Ascending aorta (tissue), 2 donors: ENCODE measurements around the gene CD200R1. TPM values are rescaled to one million over a fixed set of nuclear protein-coding genes. Genes with fewer than 3 reads are reported as not detected.
"Not testable (repeated sequence)": the region's sequence is repeated elsewhere in the genome, so short reads cannot be mapped to it uniquely, and the experiment has no call there.

Experiments
- DNase-seq, 2 donors: peaks; one replicate each; pipeline ENCODE4 v3.0.0-alpha.2; 2019; ENCODE audit warnings: low spot score in 2 of 2
- H3K27ac ChIP-seq, 2 donors: fragments of 200-600 bp; sonication (generic); one replicate each; pipeline ENCODE4 v1.5.1; 2016 to 2017; ENCODE audit warnings: mild to moderate bottlenecking in 1 of 2
- H3K27me3 ChIP-seq: fragments of 200-600 bp; sonication (generic); one replicate; pipeline ENCODE4 v1.5.1; 2017
- H3K36me3 ChIP-seq, 2 donors: fragments of 200-600 bp; sonication (generic); one replicate each; pipeline ENCODE4 v1.5.1; 2016
- H3K4me1 ChIP-seq, 2 donors: fragments of 200-600 bp; sonication (generic); one replicate each; pipeline ENCODE4 v1.5.1; 2016 to 2017; ENCODE audit warnings: mild to moderate bottlenecking in 1 of 2
- H3K4me3 ChIP-seq, 2 donors: fragments of 200-600 bp; sonication (generic); one replicate each; pipeline ENCODE4 v1.5.1; 2016 to 2017; ENCODE audit warnings: mild to moderate bottlenecking in 1 of 2
- H3K9me3 ChIP-seq, 2 donors: fragments of 200-600 bp; sonication (generic); one replicate each; pipeline ENCODE4 v1.5.1; 2016
- intact Hi-C: fragments of 100-400 bp; cut with DNase I; formaldehyde crosslinking; loops from one replicate; pipeline ENCODE4 v1.15.1; 2023
- total RNA-seq: library from RNA; depleted of rRNA; stranded (reverse); fragments of >200 nt; gene quantifications from one replicate; pipeline ENCODE4 v1.1.0, GENCODE V29; 2016
- TF ChIP-seq, protein P1 (sequence below), 3 experiments: fragments of 200-600 bp in 2 of 3; fragments of 450-650 bp in 1 of 3; sonication (generic) in 2 of 3; IDR thresholded peaks; one replicate each; pipeline ENCODE4 v1.5.1; 2016 to 2019; ENCODE audit warnings: antibody characterized with exemption in 3 of 3, mild to moderate bottlenecking in 1 of 3, moderate library complexity in 1 of 3

The CD200R1 gene
- total RNA-seq, 1 donor from 2014 or later, result not detected

DNA sequence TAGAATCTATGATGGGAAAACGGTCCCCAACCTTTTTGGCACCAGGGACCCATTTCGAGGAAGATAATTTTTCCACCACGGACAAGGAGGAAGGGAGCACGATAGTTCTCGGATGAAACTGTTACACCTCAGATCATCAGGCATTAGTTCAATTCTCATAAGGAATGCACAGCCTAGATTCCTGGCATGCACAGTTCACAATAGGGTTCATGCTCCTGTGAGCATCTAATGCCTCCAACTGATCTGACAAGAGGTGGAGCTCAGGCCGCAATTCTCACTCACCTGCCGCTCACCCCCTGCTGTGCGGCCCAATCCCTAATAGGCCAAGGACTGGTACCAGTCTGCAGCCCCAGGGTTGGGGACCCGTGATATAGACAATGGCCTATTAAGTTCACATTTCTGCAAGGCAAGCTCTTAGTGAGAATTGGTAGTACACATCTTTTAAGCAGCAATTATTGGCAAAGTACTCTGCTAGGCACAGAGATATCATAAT lies 26.5 kb downstream of the CD200R1 start:
- Histone ChIP-seq H3K36me3 (no peaks in the 10 kb centered on the region), H3K4me3 (no peak overlapping the region), H3K4me1 (no peaks in the 10 kb centered on the region), H3K27me3 (no peaks in the 10 kb centered on the region), H3K27ac (no peak overlapping the region), H3K9me3 (peaks cover 0 to 9% of the 10 kb centered on the region in 2 donors)
- TF ChIP-seq, protein P1, sequence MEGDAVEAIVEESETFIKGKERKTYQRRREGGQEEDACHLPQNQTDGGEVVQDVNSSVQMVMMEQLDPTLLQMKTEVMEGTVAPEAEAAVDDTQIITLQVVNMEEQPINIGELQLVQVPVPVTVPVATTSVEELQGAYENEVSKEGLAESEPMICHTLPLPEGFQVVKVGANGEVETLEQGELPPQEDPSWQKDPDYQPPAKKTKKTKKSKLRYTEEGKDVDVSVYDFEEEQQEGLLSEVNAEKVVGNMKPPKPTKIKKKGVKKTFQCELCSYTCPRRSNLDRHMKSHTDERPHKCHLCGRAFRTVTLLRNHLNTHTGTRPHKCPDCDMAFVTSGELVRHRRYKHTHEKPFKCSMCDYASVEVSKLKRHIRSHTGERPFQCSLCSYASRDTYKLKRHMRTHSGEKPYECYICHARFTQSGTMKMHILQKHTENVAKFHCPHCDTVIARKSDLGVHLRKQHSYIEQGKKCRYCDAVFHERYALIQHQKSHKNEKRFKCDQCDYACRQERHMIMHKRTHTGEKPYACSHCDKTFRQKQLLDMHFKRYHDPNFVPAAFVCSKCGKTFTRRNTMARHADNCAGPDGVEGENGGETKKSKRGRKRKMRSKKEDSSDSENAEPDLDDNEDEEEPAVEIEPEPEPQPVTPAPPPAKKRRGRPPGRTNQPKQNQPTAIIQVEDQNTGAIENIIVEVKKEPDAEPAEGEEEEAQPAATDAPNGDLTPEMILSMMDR (IDR thresholded peaks at IDR 0.05), result no peak
- intact Hi-C loops, result loop anchor here (10.0 kb wide), 1 partner anchor 74 kb away; no protein-coding TSS in a partner anchor
- DNase-seq, result no peak

DNA sequence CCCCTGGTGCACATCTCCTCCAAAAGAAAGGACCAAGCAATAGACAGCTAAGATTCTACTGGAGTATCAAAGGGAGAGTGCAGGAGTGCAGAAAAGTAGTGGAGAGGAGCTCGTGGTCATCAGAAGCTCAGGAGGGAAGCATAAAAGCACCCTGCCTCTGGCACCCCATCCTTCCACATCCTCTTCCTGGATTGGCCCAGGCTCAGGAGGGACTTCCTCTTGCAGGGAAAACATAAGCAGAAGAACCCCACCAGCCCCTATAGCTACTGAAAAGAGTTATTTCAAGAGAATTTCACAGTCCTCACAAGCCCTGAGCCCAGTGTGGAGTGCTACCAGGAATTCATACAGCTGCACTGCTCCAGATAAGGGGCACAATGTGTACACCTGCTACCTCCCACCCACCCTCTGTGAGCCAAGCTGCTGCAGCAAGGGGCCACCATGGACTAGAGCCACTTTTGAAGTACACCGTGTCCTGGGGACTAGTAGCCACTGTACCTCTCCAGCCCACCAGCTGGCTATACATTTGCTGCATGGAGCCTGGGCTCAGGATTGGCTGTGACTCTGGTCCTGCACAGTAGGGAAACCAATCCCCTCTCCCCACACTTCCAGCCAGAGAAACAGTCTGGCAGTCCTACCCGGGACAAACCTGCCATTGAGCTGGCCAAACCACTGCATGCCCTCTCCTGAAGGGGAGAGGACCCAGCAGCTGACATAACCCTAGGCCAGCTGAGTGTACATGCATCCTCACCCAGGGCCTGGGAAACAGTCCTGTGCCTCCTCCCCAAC lies 43.0 kb downstream of the CD200R1 start:
- no peaks in the 10 kb centered on the region for H3K27me3 ChIP-seq
- peaks cover 0 to 7% of the 10 kb centered on the region in 2 donors for H3K9me3 ChIP-seq
- no peaks in the 10 kb centered on the region for H3K36me3 ChIP-seq
- no peak overlapping the region for H3K27ac ChIP-seq
- no peaks in the 10 kb centered on the region for H3K4me1 ChIP-seq
- TF ChIP-seq, protein P1 (IDR thresholded peaks at IDR 0.05), result no peak
- DNase-seq, result no peak
- H3K4me3 ChIP-seq, result no peak overlapping the region
- intact Hi-C loops, result no loop called here

DNA sequence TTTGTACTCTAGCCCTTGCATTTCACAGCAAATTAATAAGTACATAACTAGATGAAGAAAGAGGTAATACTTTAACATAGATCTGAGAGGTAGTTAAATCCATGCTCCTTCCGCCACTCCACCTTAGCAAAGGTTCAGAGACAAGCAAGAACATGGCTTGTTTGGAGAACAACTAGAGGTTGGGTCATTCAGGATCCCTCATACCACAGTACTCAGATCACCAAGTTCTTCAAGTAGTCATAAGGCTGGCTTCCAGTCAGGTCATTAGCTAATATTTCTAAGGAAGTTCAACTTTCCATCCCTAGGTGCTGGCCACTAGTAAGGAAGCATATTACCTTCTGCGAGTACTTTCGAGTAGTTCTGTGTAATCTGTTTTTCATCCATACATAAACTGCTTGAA lies 44.1 kb downstream of the CD200R1 start:
- H3K4me3 ChIP-seq, result no peak overlapping the region
- no peak overlapping the region for H3K27ac ChIP-seq
- peaks cover 0 to 7% of the 10 kb centered on the region in 2 donors for H3K9me3 ChIP-seq
- H3K4me1 ChIP-seq, result no peaks in the 10 kb centered on the region
- TF ChIP-seq, protein P1 (IDR thresholded peaks at IDR 0.05), result no peak
- no peak for DNase-seq
- H3K27me3 ChIP-seq, result no peaks in the 10 kb centered on the region
- intact Hi-C loops, result no loop called here
- H3K36me3 ChIP-seq, result no peaks in the 10 kb centered on the region

GRCh38 chr3:112925969-112926368 lies 48.9 kb downstream of the CD200R1 start:
- intact Hi-C loops, result no loop called here

GRCh38 chr3:112925560-112925959 lies 49.3 kb downstream of the CD200R1 start:
- Histone ChIP-seq H3K27me3 (no peaks in the 10 kb centered on the region), H3K27ac (no peak overlapping the region), H3K36me3 (no peaks in the 10 kb centered on the region), H3K4me3 (no peak overlapping the region), H3K4me1 (no peaks in the 10 kb centered on the region), H3K9me3 (no peaks in the 10 kb centered on the region)
- DNase-seq, result no peak
- intact Hi-C loops, result no loop called here
- TF ChIP-seq, protein P1 (IDR thresholded peaks at IDR 0.05), result no peak

More at GRCh38 chr3:112925969-112926368, 48.9 kb downstream of the CD200R1 start:
- DNase-seq, result no peak
- no peak overlapping the region for H3K4me3 ChIP-seq
- H3K27ac ChIP-seq, result no peak overlapping the region
- H3K36me3 ChIP-seq, result no peaks in the 10 kb centered on the region
- no peaks in the 10 kb centered on the region for H3K9me3 ChIP-seq
- TF ChIP-seq, protein P1 (IDR thresholded peaks at IDR 0.05), result no peak
- no peaks in the 10 kb centered on the region for H3K27me3 ChIP-seq
- no peaks in the 10 kb centered on the region for H3K4me1 ChIP-seq

DNA sequence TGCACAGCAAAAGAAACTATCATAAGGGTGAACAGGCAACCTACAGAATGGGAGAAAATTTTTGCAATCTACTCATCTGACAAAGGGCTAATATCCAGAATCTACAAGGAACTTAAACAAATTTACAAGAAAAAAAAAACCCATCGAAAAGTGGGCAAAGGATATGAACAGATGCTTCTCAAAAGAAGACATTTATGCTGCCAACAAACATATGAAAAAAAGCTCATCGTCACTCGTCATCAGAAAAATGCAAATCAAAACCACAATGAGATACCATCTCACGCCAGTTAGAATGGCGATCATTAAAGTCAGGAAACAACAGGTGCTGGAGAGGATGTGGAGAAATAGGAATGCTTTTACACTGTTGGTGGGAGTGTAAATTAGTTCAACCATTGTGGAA lies 55.4 kb downstream of the CD200R1 start:
- H3K27ac ChIP-seq, DNase-seq, H3K4me1 ChIP-seq, H3K4me3 ChIP-seq, H3K36me3 ChIP-seq, intact Hi-C loops, H3K27me3 ChIP-seq: not testable (repeated sequence)
- peaks cover 0 to 23% of the 10 kb centered on the region in 2 donors for H3K9me3 ChIP-seq
